Measurements from ENCODE around the gene MARCO. TPM values are rescaled to one million over a fixed set of nuclear protein-coding genes. Genes with fewer than 3 reads are reported as not detected.

MARCO gene
- total RNA-seq, 4 donors from 2014 or later: 0.87 to 23.7 (median 2.9) TPM

GRCh38 chr2:118918017-118918416 lies 24.0 kb upstream of the MARCO start:
- Histone ChIP-seq H3K4me1 (no peaks in the 10 kb centered on the region), H3K27me3 (peaks cover 0 to 4% (median 0%) of the 10 kb centered on the region in 4 donors), H3K4me3 (no peak overlapping the region), H3K27ac (no peak overlapping the region), H3K9me3 (no peaks in the 10 kb centered on the region), H3K36me3 (no peaks in the 10 kb centered on the region)
- DNase-seq: no peak
- WGBS, 2 donors: 30 to 50% methylated on average over 1 of the region's 1 CpG
- TF ChIP-seq CTCF (IDR thresholded peaks at IDR 0.05): no peak
- TF ChIP-seq POLR2A (IDR thresholded peaks at IDR 0.05): no peak
- intact Hi-C loops (cut with DNase I): no loop called here

- no peak for DNase-seq
- intact Hi-C loops (cut with DNase I): no loop called here
- Histone ChIP-seq H3K9me3 (no peaks in the 10 kb centered on the region), H3K27me3 (peaks cover 0 to 3% (median 0%) of the 10 kb centered on the region in 4 donors), H3K4me1 (no peaks in the 10 kb centered on the region), H3K27ac (no peak overlapping the region), H3K36me3 (no peaks in the 10 kb centered on the region), H3K4me3 (no peak overlapping the region)
- TF ChIP-seq POLR2A (IDR thresholded peaks at IDR 0.05) (no peak), CTCF (IDR thresholded peaks at IDR 0.05) (no peak)
- WGBS, 2 donors: 51 to 57% methylated on average over 7 of the region's 7 CpGs
Observed at GRCh38 chr2:118921646-118922045, 20.3 kb upstream of the MARCO start.

GRCh38 chr2:118922254-118922653 lies 19.7 kb upstream of the MARCO start:
- WGBS, 2 donors: 55 to 81% methylated on average over 2 of the region's 2 CpGs
- Histone ChIP-seq H3K9me3 (no peaks in the 10 kb centered on the region), H3K4me3 (no peak overlapping the region), H3K36me3 (no peaks in the 10 kb centered on the region), H3K27ac (no peak overlapping the region), H3K4me1 (no peaks in the 10 kb centered on the region), H3K27me3 (peaks cover 0 to 3% (median 0%) of the 10 kb centered on the region in 4 donors)
- TF ChIP-seq POLR2A (IDR thresholded peaks at IDR 0.05) (no peak), CTCF (IDR thresholded peaks at IDR 0.05) (no peak)
- intact Hi-C loops (cut with DNase I): no loop called here
- no peak for DNase-seq

- intact Hi-C loops (cut with DNase I): no loop called here
- no peak overlapping the region for H3K4me3 ChIP-seq
- no peak for TF ChIP-seq CTCF (IDR thresholded peaks at IDR 0.05)
- no peak for TF ChIP-seq POLR2A (IDR thresholded peaks at IDR 0.05)
- peaks cover 0 to 7% (median 0%) of the 10 kb centered on the region in 4 donors for H3K27me3 ChIP-seq
- no peak overlapping the region for H3K27ac ChIP-seq
- DNase-seq: no peak
- H3K9me3 ChIP-seq: no peaks in the 10 kb centered on the region
- H3K4me1 ChIP-seq: no peaks in the 10 kb centered on the region
- 45 to 75% methylated on average over 1 of the region's 1 CpG for WGBS, 2 donors
- H3K36me3 ChIP-seq: no peaks in the 10 kb centered on the region
Observed at GRCh38 chr2:118923371-118923770, 18.6 kb upstream of the MARCO start.

GRCh38 chr2:118925476-118925875 lies 16.5 kb upstream of the MARCO start:
- intact Hi-C loops (cut with DNase I): no loop called here
- H3K4me1 ChIP-seq: no peaks in the 10 kb centered on the region
- no peak for TF ChIP-seq POLR2A (IDR thresholded peaks at IDR 0.05)
- no peak for TF ChIP-seq CTCF (IDR thresholded peaks at IDR 0.05)
- no peak overlapping the region for H3K27ac ChIP-seq
- WGBS, 2 donors: 59 to 66% methylated on average over 5 of the region's 5 CpGs
- H3K4me3 ChIP-seq: no peak overlapping the region
- H3K27me3 ChIP-seq: peaks cover 0 to 7% (median 0%) of the 10 kb centered on the region in 4 donors
- H3K9me3 ChIP-seq: no peaks in the 10 kb centered on the region
- H3K36me3 ChIP-seq: no peaks in the 10 kb centered on the region
- no peak for DNase-seq
